OCI-LY1 (cell line): ENCODE measurements around the gene SLC18B1.

Source experiments
- H2AFZ ChIP-seq: fragments of 200-600 bp; sonication (generic), shearing (Covaris generic); 2 replicates; pipeline ENCODE4 v1.6.0; 2014; ENCODE audit warnings: antibody characterized with exemption, mild to moderate bottlenecking, low read length
- H3F3A ChIP-seq: fragments of 200-600 bp; sonication (generic), shearing (Covaris generic); 2 replicates; pipeline ENCODE4 v1.6.0; 2014; ENCODE audit warnings: mild to moderate bottlenecking, antibody characterized with exemption, low read length, moderate library complexity; ENCODE audit not compliant: insufficient read depth
- H3K27ac ChIP-seq: fragments of 200-600 bp; sonication (generic); 2 replicates; pipeline ENCODE4 v1.5.1; 2014; ENCODE audit warnings: low read length, mixed run types, mild to moderate bottlenecking, low read depth; ENCODE audit not compliant: poor library complexity, severe bottlenecking
- H3K27me3 ChIP-seq: fragments of 200-600 bp; sonication (generic); 2 replicates; pipeline ENCODE4 v1.6.0; 2014; ENCODE audit warnings: antibody characterized with exemption, mild to moderate bottlenecking, low read length, moderate library complexity; ENCODE audit not compliant: insufficient read depth
- H3K36me3 ChIP-seq: fragments of 200-600 bp; sonication (generic); 2 replicates; pipeline ENCODE4 v1.6.1; 2014; ENCODE audit warnings: mild to moderate bottlenecking, antibody characterized with exemption, low read length, moderate library complexity, mixed read lengths; ENCODE audit not compliant: insufficient read depth
- H3K4me1 ChIP-seq: fragments of 200-600 bp; sonication (generic); 2 replicates; pipeline ENCODE4 v1.5.1; 2014; ENCODE audit warnings: mild to moderate bottlenecking, low read length, moderate library complexity; ENCODE audit not compliant: insufficient read depth, severe bottlenecking
- H3K4me2 ChIP-seq: fragments of 200-600 bp; sonication (generic), shearing (Covaris generic); 2 replicates; pipeline ENCODE4 v1.6.1; 2014; ENCODE audit warnings: low read length
- H3K4me3 ChIP-seq: fragments of 200-600 bp; sonication (generic); 2 replicates; pipeline ENCODE4 v1.5.1; 2014; ENCODE audit warnings: low read length, low read depth, mild to moderate bottlenecking, mixed read lengths; ENCODE audit not compliant: poor library complexity, severe bottlenecking
- H3K79me2 ChIP-seq: fragments of 200-600 bp; shearing (Covaris generic); 2 replicates; pipeline ENCODE4 v1.6.1; 2016; ENCODE audit warnings: mixed run types, low read length, mixed read lengths; ENCODE audit not compliant: insufficient read depth
- H3K9ac ChIP-seq: fragments of 200-600 bp; sonication (generic), shearing (Covaris generic); 2 replicates; pipeline ENCODE4 v1.6.1; 2014; ENCODE audit warnings: mild to moderate bottlenecking, low read length, mixed read lengths
- H3K9me2 ChIP-seq: fragments of 200-600 bp; sonication (generic), shearing (Covaris generic); 2 replicates; pipeline ENCODE4 v1.6.1; 2014; ENCODE audit warnings: low read depth, mild to moderate bottlenecking, low read length, mixed read lengths
- H3K9me3 ChIP-seq: fragments of 200-600 bp; shearing (Covaris generic); 2 replicates; pipeline ENCODE4 v1.6.1; 2014; ENCODE audit warnings: low read length, mixed read lengths
- H4K20me1 ChIP-seq: fragments of 200-600 bp; sonication (generic), shearing (Covaris generic); 2 replicates; pipeline ENCODE4 v1.6.0; 2016; ENCODE audit warnings: mild to moderate bottlenecking, low read length; ENCODE audit not compliant: insufficient read depth
- EZH2 ChIP-seq: fragments of 200-600 bp; sonication (generic), shearing (Covaris generic); IDR thresholded peaks from 2 replicates; pipeline ENCODE4 v1.8.0; 2017; ENCODE audit warnings: borderline replicate concordance, mixed run types, mild to moderate bottlenecking, antibody characterized with exemption, low read length, moderate library complexity, mixed read lengths
- TF ChIP-seq, protein P1 (sequence below): fragments of 200-600 bp; sonication (generic), shearing (Covaris generic); IDR thresholded peaks from 2 replicates; pipeline ENCODE4 v1.5.1; 2017; ENCODE audit warnings: mild to moderate bottlenecking, antibody characterized with exemption, low read length, moderate library complexity, mixed read lengths

SLC18B1 gene

DNA sequence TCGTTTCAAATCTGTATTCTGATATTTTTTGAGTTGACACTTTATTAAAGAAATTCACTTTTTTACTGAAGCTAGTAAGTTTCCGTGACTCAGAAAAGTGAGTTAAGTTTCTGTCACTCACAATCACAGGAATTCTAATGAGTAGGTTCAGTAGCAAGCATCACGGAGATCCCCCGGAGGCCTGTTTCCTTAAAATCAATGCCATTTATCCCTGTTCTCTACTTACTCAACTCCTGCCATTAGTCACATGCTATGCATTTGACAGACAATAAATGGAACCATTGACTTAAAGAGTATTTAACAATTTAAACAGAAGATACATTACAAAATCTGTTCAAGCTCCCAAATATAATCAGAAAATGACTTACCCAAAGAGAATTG is 9.1 kb downstream of the SLC18B1 start:
- TF ChIP-seq EZH2 = no peak
- TF ChIP-seq, protein P1, sequence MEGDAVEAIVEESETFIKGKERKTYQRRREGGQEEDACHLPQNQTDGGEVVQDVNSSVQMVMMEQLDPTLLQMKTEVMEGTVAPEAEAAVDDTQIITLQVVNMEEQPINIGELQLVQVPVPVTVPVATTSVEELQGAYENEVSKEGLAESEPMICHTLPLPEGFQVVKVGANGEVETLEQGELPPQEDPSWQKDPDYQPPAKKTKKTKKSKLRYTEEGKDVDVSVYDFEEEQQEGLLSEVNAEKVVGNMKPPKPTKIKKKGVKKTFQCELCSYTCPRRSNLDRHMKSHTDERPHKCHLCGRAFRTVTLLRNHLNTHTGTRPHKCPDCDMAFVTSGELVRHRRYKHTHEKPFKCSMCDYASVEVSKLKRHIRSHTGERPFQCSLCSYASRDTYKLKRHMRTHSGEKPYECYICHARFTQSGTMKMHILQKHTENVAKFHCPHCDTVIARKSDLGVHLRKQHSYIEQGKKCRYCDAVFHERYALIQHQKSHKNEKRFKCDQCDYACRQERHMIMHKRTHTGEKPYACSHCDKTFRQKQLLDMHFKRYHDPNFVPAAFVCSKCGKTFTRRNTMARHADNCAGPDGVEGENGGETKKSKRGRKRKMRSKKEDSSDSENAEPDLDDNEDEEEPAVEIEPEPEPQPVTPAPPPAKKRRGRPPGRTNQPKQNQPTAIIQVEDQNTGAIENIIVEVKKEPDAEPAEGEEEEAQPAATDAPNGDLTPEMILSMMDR = no peak
- no peaks in the 10 kb centered on the region for H3K36me3 ChIP-seq

DNA sequence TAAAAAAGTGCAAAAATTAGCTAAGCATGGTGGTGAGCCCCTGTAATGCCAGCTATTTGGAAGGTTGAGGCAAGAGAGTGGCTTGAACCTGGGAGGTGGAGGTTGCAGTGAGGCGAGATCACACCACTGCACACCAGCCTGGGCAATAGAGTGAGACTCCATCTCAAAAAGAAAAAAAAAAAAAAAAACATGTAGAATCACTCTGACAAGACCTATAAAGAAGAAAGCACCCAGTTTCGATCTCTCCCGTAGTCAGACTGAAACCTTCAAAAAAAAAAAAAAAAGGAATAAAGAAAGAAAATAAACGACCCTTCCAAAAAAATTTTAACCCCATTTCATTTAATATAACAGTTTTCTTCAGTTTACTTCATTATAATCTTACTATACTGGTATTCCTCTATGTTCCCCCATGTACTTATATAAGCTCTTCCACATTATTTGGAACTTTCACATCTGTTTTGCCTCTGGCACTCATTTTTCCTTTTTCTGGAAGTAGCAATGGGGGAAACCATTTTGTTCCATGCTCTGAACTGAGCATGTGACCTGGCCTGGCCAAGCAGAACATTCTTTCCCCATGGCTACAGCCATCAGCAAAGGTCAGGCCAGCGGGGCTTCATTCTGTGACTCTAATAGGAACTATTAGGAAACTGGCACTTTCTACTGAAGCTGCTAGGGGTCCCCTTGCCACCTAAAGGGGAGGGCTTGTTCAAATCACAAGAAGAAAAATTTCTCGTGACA is 9.6 kb downstream of the SLC18B1 start:
- H3K9me3 ChIP-seq = no peaks in the 10 kb centered on the region
- no peaks in the 10 kb centered on the region for H3K27me3 ChIP-seq
- no peak overlapping the region for H3K27ac ChIP-seq
- H3F3A ChIP-seq = no peaks in the 10 kb centered on the region
- H3K4me2 ChIP-seq = no peak overlapping the region
- no peaks in the 10 kb centered on the region for H3K79me2 ChIP-seq
- no peak overlapping the region for H3K9ac ChIP-seq
- H4K20me1 ChIP-seq = no peaks in the 10 kb centered on the region
- H2AFZ ChIP-seq = no peak overlapping the region
- TF ChIP-seq EZH2 = no peak
- TF ChIP-seq, protein P1 = no peak
- no peaks in the 10 kb centered on the region for H3K9me2 ChIP-seq
- H3K4me3 ChIP-seq = no peak overlapping the region
- no peaks in the 10 kb centered on the region for H3K4me1 ChIP-seq
- no peaks in the 10 kb centered on the region for H3K36me3 ChIP-seq

More for the DNA sequence above, 9.1 kb downstream of the SLC18B1 start:
- Histone ChIP-seq H3F3A (no peaks in the 10 kb centered on the region), H3K9ac (no peak overlapping the region), H3K9me3 (no peaks in the 10 kb centered on the region), H3K27me3 (no peaks in the 10 kb centered on the region), H3K4me2 (no peak overlapping the region), H2AFZ (no peak overlapping the region), H3K4me1 (no peaks in the 10 kb centered on the region), H3K79me2 (no peaks in the 10 kb centered on the region), H3K27ac (no peak overlapping the region), H3K4me3 (no peak overlapping the region), H3K9me2 (no peaks in the 10 kb centered on the region), H4K20me1 (no peaks in the 10 kb centered on the region)

DNA sequence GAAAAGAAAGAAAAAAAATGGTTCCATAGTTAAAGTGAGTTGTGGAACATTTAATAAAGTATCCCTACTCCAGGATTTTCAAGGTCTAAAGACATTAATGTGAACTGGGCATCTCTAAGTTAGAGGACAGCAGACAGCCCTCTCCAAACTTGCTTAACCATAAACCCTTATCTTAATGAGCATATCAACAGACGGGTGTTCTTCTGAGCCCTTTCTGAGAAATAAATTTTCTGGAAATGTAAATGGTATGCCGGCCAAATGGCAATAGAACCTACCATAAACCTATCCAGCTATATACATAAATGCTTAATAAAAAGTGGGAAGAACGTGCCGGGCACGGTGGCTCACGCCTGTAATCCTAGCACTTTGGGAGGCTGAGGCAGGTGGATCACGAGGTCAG is 12.5 kb downstream of the SLC18B1 start:
- Histone ChIP-seq H3K27me3 (no peaks in the 10 kb centered on the region), H3K4me1 (no peaks in the 10 kb centered on the region), H2AFZ (no peak overlapping the region), H3K4me2 (no peak overlapping the region), H3K36me3 (no peaks in the 10 kb centered on the region), H3K79me2 (no peaks in the 10 kb centered on the region), H3K27ac (no peak overlapping the region), H3K9me2 (no peaks in the 10 kb centered on the region), H3K9me3 (no peaks in the 10 kb centered on the region), H3K9ac (no peak overlapping the region), H4K20me1 (no peaks in the 10 kb centered on the region), H3F3A (no peaks in the 10 kb centered on the region), H3K4me3 (no peak overlapping the region)
- TF ChIP-seq, protein P1 = no peak
- TF ChIP-seq EZH2 = no peak
